ENCODE results near the gene ELL.

Gene ELL

DNA sequence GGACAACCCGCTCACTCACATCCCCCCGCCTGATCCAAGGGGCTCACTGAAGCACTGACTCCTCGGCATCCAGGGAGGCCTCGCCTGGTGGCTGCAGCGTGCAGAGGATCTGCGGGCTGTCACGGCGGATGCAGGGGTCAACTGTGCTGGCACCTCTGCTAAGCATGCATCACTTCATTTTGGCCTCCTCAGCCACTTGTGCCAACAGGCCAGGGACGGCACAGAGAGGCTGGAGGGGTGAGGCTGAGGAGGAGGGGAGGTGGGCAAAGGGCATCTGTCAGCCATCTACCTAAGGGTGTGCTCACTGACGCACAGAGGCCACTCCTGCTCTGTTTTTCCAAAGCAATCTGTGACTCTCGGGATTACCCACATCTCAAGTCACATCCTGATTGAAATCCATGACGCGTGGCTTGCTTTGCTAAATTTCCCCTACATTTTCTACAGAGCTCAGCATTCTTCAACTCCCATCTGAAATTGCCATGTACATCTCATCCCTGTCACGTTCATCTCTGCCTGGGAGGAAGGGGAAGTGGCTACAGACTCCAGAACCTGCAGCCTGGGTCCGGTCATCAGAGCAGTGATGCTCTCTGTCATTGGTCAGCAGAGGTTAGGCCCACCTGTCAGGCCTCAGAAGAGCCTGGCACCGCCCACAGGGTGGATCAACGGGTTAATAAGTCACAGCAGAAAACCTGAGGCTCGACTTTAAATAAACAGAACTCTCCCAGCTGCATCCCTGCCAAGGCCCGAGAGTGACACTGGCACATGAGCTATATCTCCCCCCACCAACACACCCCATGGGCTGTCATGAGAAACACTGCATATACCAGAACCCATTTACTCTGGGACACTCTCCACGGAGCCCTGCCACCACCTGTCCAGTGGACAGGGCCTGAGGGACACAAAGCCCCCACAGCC lies 17.6 kb downstream of the ELL start:
- no peak for DNase-seq

DNA sequence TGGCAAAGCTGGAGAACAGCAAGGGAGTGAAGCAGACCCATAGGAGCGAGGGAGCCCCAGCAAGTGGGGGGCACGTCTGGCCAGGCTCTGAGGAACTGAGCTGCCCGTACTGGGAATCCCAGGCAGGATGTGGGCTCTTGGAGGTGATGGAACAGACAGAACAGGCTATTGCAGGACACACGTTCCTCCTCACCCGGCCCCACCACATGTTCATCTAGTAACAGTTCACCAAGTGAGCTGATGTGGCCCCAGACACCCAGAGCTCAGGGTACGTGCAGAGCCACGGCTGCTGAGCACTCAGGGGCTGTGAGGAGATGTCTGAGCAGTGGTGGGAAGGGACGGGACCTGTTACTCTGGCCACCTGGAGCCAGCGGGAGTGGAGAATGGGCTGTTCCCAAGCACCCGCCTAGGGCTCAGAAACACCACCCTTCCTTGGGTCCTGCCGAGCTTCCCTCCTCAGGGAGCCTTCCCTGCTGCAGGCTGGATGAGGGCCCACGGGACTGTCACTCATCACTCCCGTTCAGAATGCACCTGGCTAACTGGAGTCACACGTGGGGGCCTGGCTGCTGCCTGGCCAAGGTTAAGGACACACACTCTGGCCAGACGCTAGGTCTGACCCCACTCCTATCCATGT lies 18.4 kb downstream of the ELL start:
- DNase-seq, result no peak

GRCh38 chr19:18502638-18503294 lies 19.1 kb downstream of the ELL start:
- DNase-seq, result no peak

- no peak for DNase-seq
Measured at GRCh38 chr19:18502246-18502637, 19.6 kb downstream of the ELL start.

GRCh38 chr19:18501832-18502231 lies 20.0 kb downstream of the ELL start:
- DNase-seq, result no peak

GRCh38 chr19:18501351-18501750 lies 20.5 kb downstream of the ELL start:
- DNase-seq, result no peak

DNA sequence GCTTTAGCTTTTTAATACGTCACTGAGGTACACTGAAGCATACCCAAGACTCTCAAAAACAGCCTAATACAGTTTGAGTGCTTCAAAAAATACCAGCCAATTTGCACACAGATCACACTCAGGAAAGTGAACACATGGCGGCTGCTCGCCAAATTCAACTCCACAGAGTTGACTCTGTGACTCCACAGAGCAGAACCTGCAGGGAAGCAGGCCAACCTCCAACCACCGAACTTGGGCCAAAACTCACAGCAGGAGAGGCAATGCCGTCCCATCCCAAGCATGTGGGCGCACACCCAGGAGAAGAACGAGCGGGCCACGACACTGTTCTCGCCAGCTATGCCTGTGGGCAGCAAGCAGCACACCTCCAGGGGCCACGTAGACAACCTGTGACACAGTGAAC lies 21.1 kb downstream of the ELL start:
- DNase-seq, result no peak

DNA sequence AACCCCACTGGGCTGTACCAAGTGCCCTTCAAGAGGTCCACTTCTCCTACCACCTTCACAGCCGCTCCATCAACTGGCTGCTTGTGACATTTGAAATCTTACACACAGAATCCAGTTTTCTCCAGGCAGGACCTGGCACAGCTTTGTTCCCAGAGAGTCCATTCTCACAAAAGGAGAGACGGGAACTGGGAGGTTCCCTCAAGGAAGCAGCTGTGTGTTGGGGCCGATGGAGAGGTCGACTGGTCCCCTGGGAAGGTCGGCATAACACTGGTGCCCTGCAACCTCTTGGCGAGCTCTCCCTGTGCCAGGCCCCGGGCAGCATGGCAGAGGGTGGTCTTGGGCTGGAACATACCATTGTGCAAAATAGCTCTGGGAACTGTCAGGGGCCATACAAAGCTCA lies 21.5 kb downstream of the ELL start:
- no peak for DNase-seq

DNA sequence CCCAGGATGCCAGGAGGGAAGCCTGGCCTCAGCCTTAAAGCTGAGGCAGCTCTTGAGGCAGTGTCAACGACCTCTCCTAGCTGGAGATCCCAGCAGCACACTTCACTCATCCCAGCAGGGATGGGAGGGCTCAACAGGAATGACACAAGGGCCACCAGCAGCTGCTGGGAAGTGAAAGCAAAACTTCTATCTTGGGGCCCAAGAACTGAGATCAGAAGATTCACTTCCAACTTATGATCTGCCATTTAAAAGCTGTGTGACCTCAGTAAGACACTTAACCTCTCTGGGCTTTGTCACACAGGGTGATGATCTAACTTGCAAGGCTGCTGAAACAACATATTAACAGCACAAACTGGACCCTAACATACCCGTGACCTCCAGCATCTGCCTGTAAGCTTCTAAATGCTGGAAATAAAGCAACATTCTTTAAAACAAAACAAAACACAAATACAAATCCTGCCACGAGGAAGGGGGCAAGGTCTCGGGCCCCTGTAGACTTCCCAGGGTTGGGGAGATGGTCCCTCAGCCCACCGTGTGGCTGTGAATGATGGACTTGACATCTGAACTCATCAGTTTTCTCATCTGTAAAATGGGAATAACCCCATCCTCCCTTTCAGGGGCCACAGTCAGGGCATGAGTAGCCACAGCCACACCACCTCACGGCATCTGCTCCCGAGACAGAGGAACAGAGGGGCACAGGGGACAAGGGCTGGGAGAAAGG lies 22.7 kb downstream of the ELL start:
- no peak for DNase-seq

- DNase-seq, result no peak
Measured at GRCh38 chr19:18496980-18497256, 25.0 kb downstream of the ELL start.

GRCh38 chr19:18496167-18496979 lies 25.5 kb downstream of the ELL start:
- no peak for DNase-seq

DNA sequence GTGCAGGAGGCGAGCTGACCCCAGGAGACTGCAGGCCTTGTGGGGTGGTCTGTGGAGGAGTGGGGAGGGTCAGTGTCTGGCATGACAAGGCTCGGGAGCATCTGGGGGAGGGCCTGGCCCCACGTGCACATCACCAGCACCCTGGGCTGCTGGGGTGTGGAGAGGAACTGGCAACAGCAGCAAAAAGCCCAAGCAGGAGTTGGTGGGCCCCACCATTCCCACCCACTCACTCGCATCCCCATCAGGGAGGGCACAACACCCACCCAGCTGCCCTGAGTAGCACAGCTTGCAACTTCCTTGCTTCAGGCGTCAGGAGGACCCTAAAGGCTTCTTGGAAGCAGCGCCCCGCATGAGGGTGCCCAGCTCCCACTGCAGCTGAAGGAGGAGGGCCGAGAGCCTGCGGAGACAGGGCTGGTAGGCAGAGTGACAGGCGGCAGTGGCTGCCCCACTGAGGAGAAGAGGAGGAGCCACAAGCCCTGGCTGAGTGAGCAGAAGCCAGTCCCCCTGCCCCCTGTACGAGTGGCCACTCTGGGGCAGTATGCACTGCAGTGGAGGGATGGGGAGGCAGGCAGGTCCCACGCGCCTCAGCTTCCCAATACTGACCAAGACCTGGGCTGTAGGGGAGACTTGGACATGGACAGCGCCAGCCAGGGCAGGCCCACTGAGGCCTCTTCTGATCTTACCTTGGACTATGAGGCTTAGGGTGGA lies 26.5 kb downstream of the ELL start:
- DNase-seq, result no peak

- no peak for DNase-seq
Measured at GRCh38 chr19:18494267-18494607, 27.6 kb downstream of the ELL start.

GRCh38 chr19:18493440-18494266 lies 28.2 kb downstream of the ELL start:
- DNase-seq, result no peak

DNA sequence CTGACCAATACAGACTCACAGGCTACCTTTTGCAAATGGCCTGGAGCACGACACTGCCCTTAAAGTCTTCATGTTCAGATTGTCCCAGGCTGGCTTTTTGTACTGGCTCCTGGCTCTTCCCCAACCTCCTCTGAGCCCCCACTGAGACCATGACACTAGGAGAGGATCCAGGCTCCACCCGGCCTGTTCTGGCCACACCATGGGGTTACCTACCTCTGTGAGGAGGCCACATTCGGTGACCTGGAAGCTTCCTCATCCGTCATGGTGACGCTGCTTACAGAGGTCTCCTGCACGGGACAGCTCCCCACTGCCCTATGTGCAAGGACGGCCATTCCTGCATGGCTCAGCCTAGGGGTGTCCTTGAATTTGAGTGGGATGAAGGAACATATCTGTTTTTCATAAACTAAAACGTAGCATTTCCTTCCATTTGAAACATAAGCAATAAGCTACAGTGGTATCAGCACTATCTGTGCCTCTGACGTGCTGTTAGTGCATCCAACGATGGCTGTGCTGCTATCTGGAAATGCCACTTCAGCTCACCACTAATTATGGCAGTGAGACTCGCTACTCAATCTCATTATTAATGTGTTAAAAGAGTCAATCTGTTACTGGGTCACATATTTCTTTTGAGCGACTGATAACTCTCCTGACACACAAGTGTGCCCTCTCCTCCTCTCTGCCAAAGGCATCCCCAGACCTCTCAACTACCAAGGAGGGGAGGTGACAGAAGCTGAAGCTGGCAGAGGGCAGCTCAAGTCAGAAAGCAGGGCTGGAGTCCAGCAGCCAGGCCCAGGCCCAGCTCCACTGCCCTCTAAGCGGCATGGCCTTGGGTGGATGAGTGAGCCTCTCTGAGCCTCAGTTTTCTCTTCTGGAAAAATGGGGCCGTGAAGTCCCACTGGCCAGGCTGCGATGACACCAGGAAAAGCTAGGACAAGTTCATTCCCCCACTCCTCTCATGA lies 29.6 kb downstream of the ELL start:
- no peak for DNase-seq

- DNase-seq, result no peak
Measured at GRCh38 chr19:18490728-18491127, 31.1 kb downstream of the ELL start.

DNA sequence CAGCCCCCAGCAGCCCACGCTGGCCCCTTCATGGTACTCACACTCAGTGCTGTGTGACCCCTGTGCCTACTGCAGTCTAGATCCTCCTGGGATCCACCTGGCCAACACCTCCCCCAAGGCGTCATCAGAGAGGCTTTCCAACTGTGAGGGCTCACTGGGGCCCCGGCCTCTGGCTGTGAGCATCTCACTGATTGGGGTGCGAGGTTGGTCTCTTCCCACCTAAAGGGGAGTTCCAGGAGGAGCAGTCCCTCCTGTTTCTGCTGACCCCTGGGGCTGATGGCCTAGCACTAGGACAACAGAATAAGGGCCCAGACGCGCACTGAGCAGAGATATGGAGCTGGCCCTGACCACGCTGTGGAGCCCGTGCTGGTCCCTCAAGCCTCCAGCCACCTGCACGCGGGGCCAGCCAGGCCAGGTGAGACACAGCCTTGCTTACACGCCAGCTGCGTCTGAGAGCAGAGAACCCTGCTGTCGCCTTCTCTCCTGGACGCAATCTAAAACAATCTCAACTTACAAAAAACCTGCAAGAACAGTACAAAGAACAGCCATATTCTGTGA lies 32.2 kb downstream of the ELL start:
- no peak for DNase-seq

GRCh38 chr19:18488838-18489626 lies 32.8 kb downstream of the ELL start:
- DNase-seq, result no peak

DNA sequence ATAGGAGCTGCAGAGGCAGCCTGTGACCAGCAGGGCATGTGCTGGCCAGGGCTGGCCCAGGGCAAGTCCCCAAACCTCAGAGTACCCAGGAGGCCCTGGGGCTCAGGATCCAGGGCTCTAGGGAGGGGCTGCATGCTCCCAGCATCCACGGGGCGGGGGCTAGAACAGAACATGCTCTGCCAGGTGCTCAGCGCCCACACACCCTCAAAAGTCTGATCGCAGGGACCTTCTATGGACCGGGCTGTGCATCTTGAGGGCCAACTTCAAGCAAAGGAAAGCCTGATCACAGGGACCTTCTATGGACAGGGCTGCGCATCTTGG lies 33.5 kb downstream of the ELL start:
- no peak for DNase-seq

Measured in DMS 273 treated with DMSO at 0.1 percent for 48 hours (cell line).